ENCODE measurements around the gene FHAD1. TPM values are rescaled to one million over a fixed set of nuclear protein-coding genes. Genes with fewer than 3 reads are reported as not detected.

The FHAD1 gene
- total and polyA plus RNA-seq, 2 experiments from 2014 or later, result 0.13 to 0.68 TPM

DNA sequence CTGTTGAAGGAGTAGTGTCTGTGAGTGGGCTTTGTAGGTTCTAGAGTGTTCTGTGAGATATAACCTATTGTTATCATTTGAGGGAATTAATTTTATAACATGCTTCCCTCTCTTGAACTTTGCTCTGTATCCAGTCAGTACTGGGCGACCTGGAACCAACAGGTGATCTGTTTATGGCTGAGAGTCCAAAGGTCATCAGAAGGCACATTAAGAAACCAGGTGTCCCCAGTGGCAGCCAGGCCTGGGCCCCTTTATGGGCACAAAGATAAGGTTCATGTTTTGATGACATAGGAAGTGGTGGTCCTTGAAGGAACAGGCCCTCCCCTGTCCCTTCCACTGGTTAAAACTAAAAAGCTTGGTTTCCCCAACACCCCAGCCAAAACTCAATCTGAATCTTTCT is 61.1 kb downstream of the FHAD1 start:
- DNase-seq (ENCODE audit: low spot score), result peak; percentile 82
- TF ChIP-seq, protein P1, sequence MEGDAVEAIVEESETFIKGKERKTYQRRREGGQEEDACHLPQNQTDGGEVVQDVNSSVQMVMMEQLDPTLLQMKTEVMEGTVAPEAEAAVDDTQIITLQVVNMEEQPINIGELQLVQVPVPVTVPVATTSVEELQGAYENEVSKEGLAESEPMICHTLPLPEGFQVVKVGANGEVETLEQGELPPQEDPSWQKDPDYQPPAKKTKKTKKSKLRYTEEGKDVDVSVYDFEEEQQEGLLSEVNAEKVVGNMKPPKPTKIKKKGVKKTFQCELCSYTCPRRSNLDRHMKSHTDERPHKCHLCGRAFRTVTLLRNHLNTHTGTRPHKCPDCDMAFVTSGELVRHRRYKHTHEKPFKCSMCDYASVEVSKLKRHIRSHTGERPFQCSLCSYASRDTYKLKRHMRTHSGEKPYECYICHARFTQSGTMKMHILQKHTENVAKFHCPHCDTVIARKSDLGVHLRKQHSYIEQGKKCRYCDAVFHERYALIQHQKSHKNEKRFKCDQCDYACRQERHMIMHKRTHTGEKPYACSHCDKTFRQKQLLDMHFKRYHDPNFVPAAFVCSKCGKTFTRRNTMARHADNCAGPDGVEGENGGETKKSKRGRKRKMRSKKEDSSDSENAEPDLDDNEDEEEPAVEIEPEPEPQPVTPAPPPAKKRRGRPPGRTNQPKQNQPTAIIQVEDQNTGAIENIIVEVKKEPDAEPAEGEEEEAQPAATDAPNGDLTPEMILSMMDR (IDR thresholded peaks at IDR 0.05; ENCODE audit: poor library complexity), result no peak
- no peak for TF ChIP-seq EZH2 (IDR thresholded peaks at IDR 0.05; ENCODE audit: borderline replicate concordance)
- TF ChIP-seq EZH2phosphoT487 (IDR thresholded peaks at IDR 0.05; ENCODE audit: low read depth, severe bottlenecking, unreplicated experiment), result no peak
- Histone ChIP-seq H3K9me2 (replicated peaks; ENCODE audit: insufficient read depth) (no peaks in the 10 kb centered on the region), H3K9me3 (ENCODE audit: low read depth) (no peaks in the 10 kb centered on the region), H3K79me2 (no peaks in the 10 kb centered on the region), H3K27me3 (no peaks in the 10 kb centered on the region), H3K4me1 (ENCODE audit: insufficient read depth) (peaks cover 11% of the 10 kb centered on the region), H4K20me1 (ENCODE audit: insufficient read depth, poor library complexity, severe bottlenecking) (no peaks in the 10 kb centered on the region), H3K27ac (peak overlapping the region; percentile 97), H3K4me2 (no peak overlapping the region), H3K36me3 (replicated peaks; ENCODE audit: insufficient read depth, low read depth) (no peaks in the 10 kb centered on the region), H3K4me3 (no peak overlapping the region), H2AFZ (peak overlapping the region; percentile 5)
- WGBS (ENCODE audit: low lambda C conversion rate, missing lambda C conversion rate), result 67% methylated on average over 1 of the region's 1 CpG

DNA sequence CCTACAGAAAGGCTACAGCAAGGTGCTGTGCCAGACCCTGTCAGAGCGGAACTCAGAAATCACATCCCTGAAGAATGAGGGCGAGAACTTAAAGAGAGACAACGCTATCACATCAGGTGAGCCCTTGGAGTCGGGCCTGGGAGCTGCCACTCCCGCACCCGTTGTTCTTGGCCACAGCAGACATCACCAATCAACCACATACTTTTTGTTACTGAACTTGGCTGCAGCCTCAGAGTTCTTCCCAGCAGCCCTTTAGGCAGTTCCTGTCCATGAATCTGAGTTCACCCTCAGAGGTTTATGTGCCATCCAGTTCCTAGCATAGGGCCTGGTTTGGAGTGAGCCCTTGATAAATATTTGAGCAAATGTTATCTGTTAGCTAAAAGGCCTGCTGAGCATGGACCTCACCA is 61.6 kb downstream of the FHAD1 start:
- H3K9me2 ChIP-seq (replicated peaks; ENCODE audit: insufficient read depth), result no peaks in the 10 kb centered on the region
- H3K4me1 ChIP-seq (ENCODE audit: insufficient read depth), result peaks cover 11% of the 10 kb centered on the region
- TF ChIP-seq EZH2phosphoT487 (IDR thresholded peaks at IDR 0.05; ENCODE audit: low read depth, severe bottlenecking, unreplicated experiment), result no peak
- no peak overlapping the region for H3K4me3 ChIP-seq
- no peaks in the 10 kb centered on the region for H4K20me1 ChIP-seq (ENCODE audit: insufficient read depth, poor library complexity, severe bottlenecking)
- no peaks in the 10 kb centered on the region for H3K27me3 ChIP-seq
- H3K4me2 ChIP-seq, result no peak overlapping the region
- no peaks in the 10 kb centered on the region for H3K36me3 ChIP-seq (replicated peaks; ENCODE audit: insufficient read depth, low read depth)
- WGBS (ENCODE audit: low lambda C conversion rate, missing lambda C conversion rate), result 87% methylated on average over 6 of the region's 6 CpGs
- peak; percentile 28 for DNase-seq (ENCODE audit: low spot score)
- peak overlapping the region; percentile 5 for H2AFZ ChIP-seq
- H3K9me3 ChIP-seq (ENCODE audit: low read depth), result no peaks in the 10 kb centered on the region
- peak overlapping the region; percentile 97 for H3K27ac ChIP-seq
- H3K79me2 ChIP-seq, result no peaks in the 10 kb centered on the region

DNA sequence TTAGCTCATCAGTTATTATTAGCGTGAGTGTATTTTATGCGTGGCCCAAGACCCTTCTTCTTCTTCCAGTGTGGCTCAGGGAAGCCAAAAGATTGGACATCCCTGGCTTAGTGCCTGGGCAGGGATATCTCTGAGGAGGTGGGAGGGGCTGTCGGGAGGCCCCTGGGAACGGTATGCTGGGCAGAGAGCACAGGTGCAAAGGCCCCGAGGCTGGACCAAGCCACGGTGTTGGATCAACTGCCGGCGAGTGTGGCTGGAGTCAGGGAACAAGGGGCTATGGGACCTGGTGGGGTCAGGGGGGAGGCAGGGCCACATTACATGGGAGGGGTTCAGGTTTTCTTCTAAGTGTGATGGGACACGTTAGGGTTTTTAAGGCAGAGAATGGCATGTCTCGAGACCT is 62.7 kb downstream of the FHAD1 start:
- no peak overlapping the region for H3K4me3 ChIP-seq
- no peaks in the 10 kb centered on the region for H3K9me3 ChIP-seq (ENCODE audit: low read depth)
- no peak overlapping the region for H2AFZ ChIP-seq
- no peaks in the 10 kb centered on the region for H3K36me3 ChIP-seq (replicated peaks; ENCODE audit: insufficient read depth, low read depth)
- DNase-seq (ENCODE audit: low spot score), result no peak
- H3K9me2 ChIP-seq (replicated peaks; ENCODE audit: insufficient read depth), result no peaks in the 10 kb centered on the region
- H3K79me2 ChIP-seq, result no peaks in the 10 kb centered on the region
- no peak overlapping the region for H3K4me2 ChIP-seq
- TF ChIP-seq EZH2 (IDR thresholded peaks at IDR 0.05; ENCODE audit: borderline replicate concordance), result no peak
- TF ChIP-seq, protein P1 (IDR thresholded peaks at IDR 0.05; ENCODE audit: poor library complexity), result no peak
- TF ChIP-seq EZH2phosphoT487 (IDR thresholded peaks at IDR 0.05; ENCODE audit: low read depth, severe bottlenecking, unreplicated experiment), result no peak
- no peaks in the 10 kb centered on the region for H3K27me3 ChIP-seq
- peaks cover 11% of the 10 kb centered on the region for H3K4me1 ChIP-seq (ENCODE audit: insufficient read depth)
- H4K20me1 ChIP-seq (ENCODE audit: insufficient read depth, poor library complexity, severe bottlenecking), result no peaks in the 10 kb centered on the region
- 87% methylated on average over 10 of the region's 10 CpGs for WGBS (ENCODE audit: low lambda C conversion rate, missing lambda C conversion rate)
- H3K27ac ChIP-seq, result no peak overlapping the region

DNA sequence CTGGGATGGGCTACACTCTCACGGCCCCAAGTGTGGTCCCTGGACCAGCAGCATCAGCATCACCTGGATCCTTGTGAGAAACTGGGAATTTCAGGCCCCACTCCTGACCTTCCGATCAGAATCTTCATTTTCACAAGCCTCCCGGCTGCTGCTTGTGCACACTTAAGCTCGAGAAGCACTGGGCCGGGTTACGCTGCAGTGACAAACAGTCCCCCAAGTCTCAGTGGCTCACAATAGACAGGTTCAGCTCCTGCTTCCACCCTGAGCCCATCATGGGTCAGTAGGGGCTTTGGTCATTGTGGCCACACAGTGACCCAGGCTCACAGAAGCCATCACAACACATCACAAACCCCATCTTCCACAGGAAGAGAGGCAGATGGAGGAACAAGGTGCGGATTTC is 63.5 kb downstream of the FHAD1 start:
- Histone ChIP-seq H3K9me2 (replicated peaks; ENCODE audit: insufficient read depth) (no peaks in the 10 kb centered on the region), H3K36me3 (replicated peaks; ENCODE audit: insufficient read depth, low read depth) (no peaks in the 10 kb centered on the region), H3K27ac (no peak overlapping the region), H2AFZ (no peak overlapping the region), H3K9me3 (ENCODE audit: low read depth) (no peaks in the 10 kb centered on the region), H3K79me2 (no peaks in the 10 kb centered on the region), H3K4me1 (ENCODE audit: insufficient read depth) (peaks cover 11% of the 10 kb centered on the region), H3K4me3 (no peak overlapping the region), H4K20me1 (ENCODE audit: insufficient read depth, poor library complexity, severe bottlenecking) (no peaks in the 10 kb centered on the region), H3K27me3 (no peaks in the 10 kb centered on the region), H3K4me2 (no peak overlapping the region)
- DNase-seq (ENCODE audit: low spot score), result no peak
- 96% methylated on average over 7 of the region's 7 CpGs for WGBS (ENCODE audit: low lambda C conversion rate, missing lambda C conversion rate)
- TF ChIP-seq EZH2 (IDR thresholded peaks at IDR 0.05; ENCODE audit: borderline replicate concordance) (no peak), EZH2phosphoT487 (IDR thresholded peaks at IDR 0.05; ENCODE audit: low read depth, severe bottlenecking, unreplicated experiment) (no peak)
- TF ChIP-seq, protein P1 (IDR thresholded peaks at IDR 0.05; ENCODE audit: poor library complexity), result no peak

All from hepatocyte (in vitro differentiated cells).